ENCODE measurements around the gene LRCH4. TPM values are rescaled to one million over a fixed set of nuclear protein-coding genes. Genes with fewer than 3 reads are reported as not detected.

LRCH4 gene
- total and polyA plus RNA-seq, 2 donors (not counting 3 experiments of a cell fraction or from before 2014, with no cell fraction given), result 32.1 to 56.1 TPM

DNA sequence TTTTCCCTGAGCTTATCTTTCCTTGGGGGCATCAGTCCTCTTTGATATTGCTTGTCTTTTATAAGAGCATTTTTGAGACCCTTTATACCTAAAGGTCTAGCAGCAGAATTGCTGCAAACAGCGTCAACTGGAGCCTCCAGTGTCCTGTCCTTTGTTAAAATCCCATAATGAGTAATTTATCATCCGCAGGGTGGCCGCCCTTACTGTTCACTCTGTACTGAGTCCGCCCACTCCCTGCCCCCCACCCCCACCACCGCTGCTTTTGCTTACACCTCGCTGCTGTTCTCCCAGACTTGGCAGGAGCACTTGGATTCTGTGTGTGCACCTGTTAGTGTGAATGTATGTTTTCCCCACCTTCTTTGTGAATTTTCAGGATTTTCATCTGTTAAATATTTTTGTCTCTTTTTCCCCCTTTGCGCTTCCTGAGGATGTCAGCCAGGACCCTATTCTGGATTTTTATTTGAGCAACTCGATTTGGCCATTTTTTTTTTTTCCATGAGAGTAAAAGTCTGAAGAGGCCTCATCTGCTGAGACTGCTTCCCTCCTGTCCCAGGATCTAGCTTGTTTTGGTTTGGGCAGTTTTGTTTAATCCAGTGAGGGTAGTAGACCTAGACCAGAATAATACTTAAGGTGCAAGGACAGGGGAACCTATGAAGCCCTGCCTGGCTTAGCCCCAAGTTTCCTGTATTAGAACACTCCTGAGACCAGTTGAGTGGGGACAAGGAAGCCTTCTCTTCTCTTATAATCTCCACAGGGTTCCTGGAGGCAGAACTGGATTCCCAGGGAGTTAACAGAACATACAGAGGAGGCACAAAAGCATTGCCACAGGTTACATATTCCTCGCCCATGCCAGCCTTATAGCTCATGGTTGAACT, 38.8 kb downstream of the LRCH4 start:
- H3K9ac ChIP-seq (replicated peaks; ENCODE audit: extremely low read depth, insufficient read depth, low read length), result peak overlapping the region; percentile 66
- no peaks in the 10 kb centered on the region for H3K9me3 ChIP-seq (replicated peaks; ENCODE audit: control insufficient read depth, insufficient read depth, low read length)
- H3K27me3 ChIP-seq (ENCODE audit: control insufficient read depth in 2 of 2, insufficient read depth in 2 of 2, low read length in 2 of 2), result no peaks in the 10 kb centered on the region
- no peaks in the 10 kb centered on the region for H3K9me1 ChIP-seq (replicated peaks; ENCODE audit: control insufficient read depth, extremely low read depth, insufficient read depth, low read length)
- FAIRE-seq (no peak), DNase-seq (ENCODE audit: low read depth, low spot score) (peak; percentile 50)
- H4K20me1 ChIP-seq (replicated peaks; ENCODE audit: control insufficient read depth, extremely low read depth, insufficient read depth, low read length), result no peaks in the 10 kb centered on the region
- peak overlapping the region in 1 of 3 experiments; percentile 20 for H3K4me3 ChIP-seq (replicated peaks in 1 of 3; ENCODE audit: insufficient read depth in 1 of 3, low read depth in 1 of 3, low read length in 3 of 3)
- CTCF ChIA-PET, result interaction anchor here (0.8 to 3.4 kb wide), 7 partner anchors 8 to 77 kb away, joined by 3 to 35 read pairs (median 5); partner anchors contain the start of genes AGFG2 and NYAP1
- peak overlapping the region; percentile 81 for H3K4me2 ChIP-seq (ENCODE audit: insufficient read depth, low read length)
- H3K79me2 ChIP-seq (ENCODE audit: control insufficient read depth, insufficient read depth, low read length), result peaks cover 19% of the 10 kb centered on the region
- intact Hi-C loops (cut with micrococcal nuclease) (loop anchor here (1.0 kb wide), 3 partner anchors 9 to 118 kb away; partner anchors contain the start of genes MEPCE and TSC22D4), dilution Hi-C loops (cut with MboI; ENCODE audit: extremely low pct_ligation_motif_present, low sequenced_read_pairs) (no loop called here)
- peaks cover 52% of the 10 kb centered on the region for H3K4me1 ChIP-seq (ENCODE audit: control insufficient read depth, extremely low read depth, insufficient read depth, low read length)
- no peak overlapping the region for H2AFZ ChIP-seq (ENCODE audit: low read depth, low read length)
- TSS peak; percentile 39 for BruUV-seq (replicated peaks)
- TF ChIP-seq POLR2AphosphoS5 (IDR thresholded peaks at IDR 0.05; ENCODE audit: insufficient read depth, low read depth, low read length) (no peak), FOS (IDR thresholded peaks at IDR 0.05; ENCODE audit: borderline replicate concordance, insufficient read depth, low read length) (no peak), GATA2 (IDR thresholded peaks at IDR 0.05; ENCODE audit: insufficient read depth, insufficient read length, low read depth, low read length) (no peak), MYC (IDR thresholded peaks at IDR 0.05; ENCODE audit: low read depth, low read length) (no peak), POLR2A (IDR thresholded peaks at IDR 0.05; ENCODE audit: low read depth, low read length) (no peak)
- TF ChIP-seq, protein P1, sequence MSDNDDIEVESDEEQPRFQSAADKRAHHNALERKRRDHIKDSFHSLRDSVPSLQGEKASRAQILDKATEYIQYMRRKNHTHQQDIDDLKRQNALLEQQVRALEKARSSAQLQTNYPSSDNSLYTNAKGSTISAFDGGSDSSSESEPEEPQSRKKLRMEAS (IDR thresholded peaks at IDR 0.05; ENCODE audit: insufficient read depth, insufficient read length), result no peak
- TF ChIP-seq, protein P2, sequence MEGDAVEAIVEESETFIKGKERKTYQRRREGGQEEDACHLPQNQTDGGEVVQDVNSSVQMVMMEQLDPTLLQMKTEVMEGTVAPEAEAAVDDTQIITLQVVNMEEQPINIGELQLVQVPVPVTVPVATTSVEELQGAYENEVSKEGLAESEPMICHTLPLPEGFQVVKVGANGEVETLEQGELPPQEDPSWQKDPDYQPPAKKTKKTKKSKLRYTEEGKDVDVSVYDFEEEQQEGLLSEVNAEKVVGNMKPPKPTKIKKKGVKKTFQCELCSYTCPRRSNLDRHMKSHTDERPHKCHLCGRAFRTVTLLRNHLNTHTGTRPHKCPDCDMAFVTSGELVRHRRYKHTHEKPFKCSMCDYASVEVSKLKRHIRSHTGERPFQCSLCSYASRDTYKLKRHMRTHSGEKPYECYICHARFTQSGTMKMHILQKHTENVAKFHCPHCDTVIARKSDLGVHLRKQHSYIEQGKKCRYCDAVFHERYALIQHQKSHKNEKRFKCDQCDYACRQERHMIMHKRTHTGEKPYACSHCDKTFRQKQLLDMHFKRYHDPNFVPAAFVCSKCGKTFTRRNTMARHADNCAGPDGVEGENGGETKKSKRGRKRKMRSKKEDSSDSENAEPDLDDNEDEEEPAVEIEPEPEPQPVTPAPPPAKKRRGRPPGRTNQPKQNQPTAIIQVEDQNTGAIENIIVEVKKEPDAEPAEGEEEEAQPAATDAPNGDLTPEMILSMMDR (IDR thresholded peaks at IDR 0.05; ENCODE audit: extremely low read depth in 1 of 2, insufficient read depth in 1 of 2, low read depth in 1 of 2, low read length in 2 of 2), result no peak
- peak overlapping the region; percentile 94 for H3K27ac ChIP-seq (ENCODE audit: insufficient read depth, low read depth, low read length)
- H3K36me3 ChIP-seq (ENCODE audit: control insufficient read depth in 2 of 2, extremely low read depth in 1 of 2, insufficient read depth in 2 of 2, low read length in 2 of 2), result peaks cover 2 to 4% of the 10 kb centered on the region in 2 experiments
- POLR2A ChIA-PET, result interaction anchor here (1.0 to 2.0 kb wide), 3 partner anchors 13 to 119 kb away, joined by 4 to 7 read pairs (median 6); partner anchors contain the start of gene ZCWPW1
